ENCODE data around the gene GHRL. TPM values are rescaled to one million over a fixed set of nuclear protein-coding genes. Genes with fewer than 3 reads are reported as not detected.

The GHRL gene
- total RNA-seq, 3 donors from 2014 or later (not counting 1 experiment from before 2014, with no cell fraction given): 1.4 to 2.6 (median 1.5) TPM

DNA sequence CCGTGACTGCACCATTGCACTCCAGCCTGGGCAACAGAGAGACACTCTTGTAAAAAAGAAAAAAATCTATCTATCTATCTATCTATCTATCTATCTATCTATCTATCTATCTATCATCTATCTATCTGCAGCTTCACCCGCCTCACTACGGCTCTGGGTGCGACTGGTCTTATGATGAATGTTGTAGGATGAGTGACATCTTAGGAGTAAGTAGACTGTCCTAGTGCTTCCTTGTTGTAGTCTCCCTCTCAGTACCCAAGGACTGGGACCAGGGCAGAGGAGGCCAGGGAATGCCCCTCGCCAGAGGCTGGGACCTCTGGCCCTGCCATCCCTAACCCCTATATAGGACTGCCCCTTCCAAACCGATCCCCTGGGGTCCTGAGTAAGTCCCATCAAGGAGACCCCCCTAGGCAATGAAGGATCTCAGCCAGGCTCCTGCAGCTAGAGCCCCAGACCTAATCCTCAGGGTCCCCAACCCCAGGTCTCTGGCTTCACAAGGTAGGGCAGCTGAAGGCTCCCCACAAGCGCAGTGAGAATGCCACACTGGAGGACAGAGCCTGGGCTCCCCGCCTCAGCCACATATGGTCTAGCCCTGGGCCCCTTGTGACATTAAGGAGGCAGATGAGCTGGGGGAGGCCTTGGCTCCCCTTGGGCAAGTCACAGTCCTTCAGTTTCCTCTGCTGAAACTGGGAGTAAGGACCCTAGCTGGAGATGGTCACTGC is 29.0 kb upstream of the GHRL start:
- peaks cover 18% of the 10 kb centered on the region for H3K4me1 ChIP-seq (ENCODE audit: control insufficient read depth, insufficient read depth, low read length)
- no peaks in the 10 kb centered on the region for H3K9me3 ChIP-seq (ENCODE audit: control insufficient read depth, insufficient read depth, low read length)
- no peak for TF ChIP-seq CTCF (IDR thresholded peaks at IDR 0.05)
- peaks cover 15% of the 10 kb centered on the region for H3K36me3 ChIP-seq (ENCODE audit: control insufficient read depth, insufficient read depth, low read length)
- peaks cover 0 to 17% of the 10 kb centered on the region in 2 donors for H3K27me3 Mint-ChIP-seq (ENCODE audit: low read depth in 2 of 2)
- no peaks in the 10 kb centered on the region for H3K36me3 Mint-ChIP-seq
- peak overlapping the region; percentile 90 for H3K4me3 Mint-ChIP-seq
- peaks cover 25 to 28% of the 10 kb centered on the region in 2 donors for H3K4me1 Mint-ChIP-seq
- intact Hi-C loops (cut with micrococcal nuclease): loop anchor here (5.0 kb wide), 1 partner anchor 204 kb away; the partner anchor contains the start of gene BRK1
- no peak overlapping the region for H3K27ac ChIP-seq (ENCODE audit: low read length)
- no peak for DNase-seq
- H3K9me3 Mint-ChIP-seq: no peaks in the 10 kb centered on the region
- 90% methylated on average over 7 of the region's 8 CpGs for WGBS (ENCODE audit: insufficient coverage)
- no peak for ATAC-seq
- no peaks in the 10 kb centered on the region for H3K27me3 ChIP-seq (ENCODE audit: control insufficient read depth, insufficient read depth, low read length)
- H3K27ac Mint-ChIP-seq: peak overlapping the region; percentile 86 to 91
- no peak overlapping the region for H3K4me3 ChIP-seq (ENCODE audit: low read length)

DNA sequence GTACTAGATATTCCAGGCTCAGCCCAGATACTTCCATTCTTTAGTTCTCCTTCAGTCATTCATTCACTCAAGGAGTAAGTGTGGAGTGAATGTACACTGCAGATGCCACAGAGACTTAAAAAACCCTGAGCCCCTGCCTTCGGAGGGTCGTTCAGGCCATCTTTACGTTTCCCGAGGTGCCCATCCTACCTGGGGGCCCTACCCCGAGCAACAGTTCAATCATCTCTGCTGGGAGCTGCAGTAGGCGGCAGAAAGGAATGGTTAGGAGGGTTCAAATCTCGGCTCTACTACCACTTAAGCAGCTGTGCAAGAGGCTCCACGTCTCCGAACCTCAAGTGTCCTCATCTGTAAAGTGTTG is 27.6 kb upstream of the GHRL start:
- no peaks in the 10 kb centered on the region for H3K36me3 Mint-ChIP-seq
- peak overlapping the region; percentile 86 to 91 for H3K27ac Mint-ChIP-seq
- peaks cover 25 to 28% of the 10 kb centered on the region in 2 donors for H3K4me1 Mint-ChIP-seq
- H3K27me3 Mint-ChIP-seq (ENCODE audit: low read depth in 2 of 2): peaks cover 0 to 2% of the 10 kb centered on the region in 2 donors
- Histone ChIP-seq H3K27me3 (ENCODE audit: control insufficient read depth, insufficient read depth, low read length) (no peaks in the 10 kb centered on the region), H3K36me3 (ENCODE audit: control insufficient read depth, insufficient read depth, low read length) (peaks cover 24% of the 10 kb centered on the region), H3K4me3 (ENCODE audit: low read length) (peak overlapping the region; percentile 87), H3K27ac (ENCODE audit: low read length) (peak overlapping the region; percentile 69), H3K9me3 (ENCODE audit: control insufficient read depth, insufficient read depth, low read length) (no peaks in the 10 kb centered on the region), H3K4me1 (ENCODE audit: control insufficient read depth, insufficient read depth, low read length) (peaks cover 18% of the 10 kb centered on the region)
- no peak for ATAC-seq
- intact Hi-C loops (cut with micrococcal nuclease): loop anchor here (5.0 kb wide), 1 partner anchor 203 kb away; the partner anchor contains the start of gene BRK1
- under 1% methylated on average over 9 of the region's 9 CpGs for WGBS (ENCODE audit: insufficient coverage)
- DNase-seq: no peak
- no peaks in the 10 kb centered on the region for H3K9me3 Mint-ChIP-seq
- H3K4me3 Mint-ChIP-seq: peak overlapping the region; percentile 90
- no peak for TF ChIP-seq CTCF (IDR thresholded peaks at IDR 0.05)

DNA sequence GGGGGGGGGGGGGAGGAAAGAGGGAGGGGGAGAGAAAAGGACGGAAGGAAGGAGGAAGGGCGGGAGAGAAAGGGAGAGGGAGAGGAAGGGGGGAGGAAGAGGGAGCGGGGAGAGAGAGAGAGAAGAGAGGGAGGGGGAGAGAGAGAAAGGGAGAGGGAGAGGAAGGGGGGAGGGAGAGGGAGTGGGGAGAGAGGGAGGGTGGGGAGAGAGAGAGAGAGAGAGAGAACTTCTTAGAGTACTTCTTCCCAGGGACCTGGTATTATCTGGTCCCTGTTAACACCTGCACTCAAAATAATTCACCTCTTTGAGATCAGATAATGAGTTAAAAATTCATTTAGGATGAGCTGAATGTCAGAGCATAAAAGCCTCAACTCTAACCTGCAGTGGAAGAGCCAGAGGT is 27.1 kb upstream of the GHRL start:
- Histone ChIP-seq H3K27ac (ENCODE audit: low read length) (no peak overlapping the region), H3K9me3 (ENCODE audit: control insufficient read depth, insufficient read depth, low read length) (no peaks in the 10 kb centered on the region), H3K36me3 (ENCODE audit: control insufficient read depth, insufficient read depth, low read length) (peaks cover 28% of the 10 kb centered on the region), H3K4me3 (ENCODE audit: low read length) (peak overlapping the region; percentile 87), H3K4me1 (ENCODE audit: control insufficient read depth, insufficient read depth, low read length) (peaks cover 18% of the 10 kb centered on the region), H3K27me3 (ENCODE audit: control insufficient read depth, insufficient read depth, low read length) (no peaks in the 10 kb centered on the region)
- DNase-seq (no peak), ATAC-seq (no peak)
- Mint-ChIP-seq H3K36me3 (no peaks in the 10 kb centered on the region), H3K27ac (peak overlapping the region; percentile 86 to 91), H3K27me3 (ENCODE audit: low read depth in 2 of 2) (no peaks in the 10 kb centered on the region), H3K4me1 (peaks cover 25 to 28% of the 10 kb centered on the region in 2 donors), H3K9me3 (no peaks in the 10 kb centered on the region), H3K4me3 (peak overlapping the region; percentile 90)
- intact Hi-C loops (cut with micrococcal nuclease): loop anchor here (5.0 kb wide), 1 partner anchor 203 kb away; the partner anchor contains the start of gene BRK1
- no peak for TF ChIP-seq CTCF (IDR thresholded peaks at IDR 0.05)
- WGBS (ENCODE audit: insufficient coverage): 26% methylated on average over 3 of the region's 3 CpGs
